Measurements from ENCODE around the gene ZCCHC13.
"Not testable (repeated sequence)": the region's sequence is repeated elsewhere in the genome, so short reads cannot be mapped to it uniquely, and the experiment has no call there.

ZCCHC13 gene

DNA sequence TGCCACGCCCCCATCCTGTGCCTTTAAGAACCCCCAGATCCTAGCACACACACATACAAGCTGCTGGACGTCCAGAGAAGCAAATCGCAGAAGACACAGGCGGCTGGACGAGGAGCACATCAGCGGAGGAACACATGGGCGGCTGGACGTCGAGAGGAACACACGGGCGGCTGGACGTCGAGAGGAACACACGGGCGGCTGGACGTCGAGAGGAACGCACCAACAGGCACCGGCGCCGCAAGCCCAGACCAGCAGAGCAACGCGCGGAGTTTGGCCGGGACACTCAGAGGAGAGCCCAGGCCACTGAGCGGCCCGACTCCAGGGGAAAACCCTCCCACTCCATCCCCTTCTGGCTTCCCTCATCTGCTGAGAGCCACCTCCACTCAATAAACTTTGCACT lies 17.2 kb downstream of the ZCCHC13 start:
- no peak for DNase-seq (ENCODE audit: low read depth)

DNA sequence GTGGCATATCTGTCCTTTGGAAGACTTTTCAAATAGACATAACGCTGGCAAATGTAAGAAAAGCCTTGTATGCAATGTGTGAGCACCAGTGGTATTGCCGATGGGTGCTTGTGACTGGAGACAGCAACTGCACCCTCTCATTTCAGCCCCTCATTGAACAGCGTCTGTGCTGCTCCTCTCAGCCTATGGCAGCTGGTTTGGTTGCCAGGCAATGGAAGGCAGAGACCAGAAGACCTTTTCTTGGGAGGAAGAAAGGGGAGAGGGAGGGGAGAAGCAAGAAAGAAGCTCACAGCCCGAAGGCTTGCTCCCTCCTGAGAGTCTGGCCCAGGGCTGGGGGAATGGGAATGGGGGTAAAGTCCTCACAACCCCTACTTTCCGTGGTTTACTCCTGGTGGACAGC lies 20.2 kb downstream of the ZCCHC13 start:
- no peak for DNase-seq (ENCODE audit: low read depth)

DNA sequence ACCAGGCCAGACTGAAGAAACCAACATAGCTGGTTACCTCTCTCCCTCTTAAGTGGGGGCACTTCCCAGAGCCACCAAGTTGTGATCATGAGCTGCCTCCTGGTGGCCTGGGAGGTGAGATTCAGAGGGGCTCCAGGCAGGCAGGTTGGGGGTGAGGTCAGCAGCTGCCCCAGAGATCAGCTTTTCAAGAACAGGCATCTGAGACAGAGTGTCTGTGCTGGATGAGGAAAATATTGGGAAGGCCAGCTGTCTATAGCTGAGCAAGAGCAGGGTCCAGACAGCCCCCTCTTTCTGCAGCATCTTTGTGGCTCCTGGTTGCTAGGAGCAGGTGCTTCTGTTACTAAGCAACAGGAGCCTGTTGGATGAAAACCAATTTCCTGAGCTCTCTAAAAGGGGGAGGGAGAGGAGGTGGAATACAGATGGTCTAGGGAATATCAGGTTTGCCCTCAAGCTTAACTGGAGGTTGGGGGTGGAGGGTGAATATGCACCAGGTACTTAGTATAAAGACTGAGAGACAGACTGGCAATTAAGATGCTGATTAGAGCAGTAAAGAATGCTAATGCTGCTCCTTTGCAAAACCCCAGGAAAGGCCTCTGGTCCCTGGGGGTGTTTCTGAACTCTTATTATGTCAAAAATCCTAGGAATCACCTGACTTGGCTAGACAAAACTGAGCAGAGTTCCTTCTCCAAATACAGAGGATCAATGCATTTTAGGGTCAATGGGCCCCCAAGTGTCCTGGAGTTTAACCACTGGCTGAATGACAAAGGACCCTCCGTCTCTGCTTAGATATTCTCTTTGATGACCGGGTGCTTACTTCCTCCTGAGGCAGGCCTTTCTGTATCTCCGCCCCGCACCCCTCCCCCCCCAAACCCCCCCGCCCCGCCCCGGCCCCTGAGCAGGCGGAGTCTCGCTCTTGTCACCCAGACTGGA lies 21.4 kb downstream of the ZCCHC13 start:
- DNase-seq (ENCODE audit: low read depth), result no peak

DNA sequence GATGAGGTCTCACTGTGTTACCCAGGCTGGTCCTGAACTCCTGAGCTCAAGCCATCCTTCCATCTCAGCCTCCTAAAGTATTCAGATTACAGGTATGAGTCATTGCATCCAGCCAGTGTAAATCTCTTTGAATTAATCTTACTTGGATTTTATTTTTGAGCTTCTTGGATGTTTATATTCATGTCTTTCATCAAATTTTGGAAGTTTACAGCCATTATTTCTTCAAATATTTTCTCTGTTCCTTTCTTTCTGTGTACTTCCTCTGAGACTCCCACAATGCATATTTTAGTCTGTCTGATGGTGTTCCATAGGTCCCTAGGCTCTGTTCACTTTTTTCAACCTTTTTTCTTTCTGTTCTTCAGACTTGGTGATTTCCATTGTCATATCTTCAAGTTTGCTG lies 34.9 kb downstream of the ZCCHC13 start:
- no peak for DNase-seq (ENCODE audit: low read depth)

DNA sequence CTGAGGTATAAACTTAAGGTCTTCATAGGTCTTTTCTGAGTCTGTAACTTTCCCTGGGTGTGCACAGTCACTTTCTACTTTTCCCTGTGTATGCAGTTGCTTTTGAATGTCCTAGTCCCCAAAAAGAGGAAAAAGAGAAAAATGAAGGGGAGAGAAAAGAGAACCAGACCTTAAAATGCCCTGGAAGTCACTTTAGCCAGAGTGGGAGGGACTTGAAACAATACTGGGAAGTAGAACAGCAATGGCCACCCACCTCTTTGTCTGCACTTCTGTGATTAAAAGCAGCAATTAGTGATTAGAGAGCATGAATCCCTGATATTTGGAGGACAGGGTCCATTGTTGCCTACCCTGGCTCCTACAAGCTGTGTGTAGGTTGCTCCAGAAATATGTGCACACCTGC lies 36.1 kb downstream of the ZCCHC13 start:
- DNase-seq (ENCODE audit: low read depth), result no peak

DNA sequence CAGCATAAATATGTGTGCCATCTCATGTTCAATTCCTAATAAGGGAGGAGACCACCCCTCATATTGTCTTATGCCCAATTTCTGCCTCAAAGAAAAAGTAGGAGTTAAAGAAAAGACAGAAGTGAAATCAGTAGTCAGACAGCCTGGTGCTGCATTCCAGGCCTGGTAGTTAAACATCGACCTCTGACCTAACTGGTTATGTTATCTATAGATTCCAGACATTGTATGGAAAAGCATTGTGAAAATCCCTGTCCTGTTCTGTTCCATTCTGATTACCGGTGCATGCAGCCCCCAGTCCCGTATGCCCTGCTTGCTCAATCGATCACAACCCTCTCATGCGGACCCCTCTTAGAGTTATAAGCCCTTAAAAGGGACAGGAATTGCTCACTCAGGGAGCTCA lies 38.2 kb downstream of the ZCCHC13 start:
- DNase-seq (ENCODE audit: low read depth), result not testable (repeated sequence)

DNA sequence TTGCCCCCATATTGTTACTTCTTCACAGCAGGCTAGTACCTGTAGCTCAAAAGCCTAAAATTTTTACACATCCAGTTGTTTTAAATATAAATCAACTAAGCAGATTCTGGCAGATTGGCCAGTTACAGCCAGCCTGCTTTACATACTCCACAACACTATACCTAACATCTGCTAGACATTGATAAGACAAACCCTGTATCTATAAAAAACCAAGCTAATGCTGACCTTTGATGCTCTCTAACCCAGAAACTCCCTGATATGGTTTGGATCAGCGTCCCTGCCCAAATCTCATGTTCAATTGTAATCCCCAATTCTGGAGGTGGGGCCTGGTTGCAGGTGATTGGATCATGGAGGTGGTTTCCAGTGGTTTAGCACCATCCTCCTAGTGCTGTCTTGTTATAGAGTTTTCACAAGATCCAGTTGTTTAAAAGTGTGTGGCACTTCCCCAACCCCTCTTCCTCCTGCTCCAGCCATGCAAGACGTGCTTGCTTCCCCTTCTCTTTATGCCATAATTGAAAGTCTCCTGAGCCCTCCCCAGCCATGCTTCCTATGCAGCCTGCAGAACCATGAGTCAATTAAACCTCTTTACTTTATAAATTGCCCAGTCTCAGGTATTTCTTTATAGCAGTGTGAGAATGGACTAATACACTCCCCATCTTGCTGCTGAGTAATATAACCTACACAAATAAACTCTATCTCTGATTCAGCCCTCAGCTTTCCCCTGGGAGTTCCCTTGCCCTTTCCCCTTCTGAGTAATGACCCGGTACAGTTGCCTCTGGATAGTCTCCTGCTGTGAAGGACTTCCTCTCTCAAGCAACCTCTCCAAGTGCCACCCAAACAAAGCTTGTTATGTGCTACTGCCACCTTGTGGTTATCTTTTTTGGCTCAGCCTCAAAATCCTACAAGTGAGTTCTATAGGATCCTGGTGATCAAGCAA lies 39.6 kb downstream of the ZCCHC13 start:
- peak; percentile 95 for DNase-seq (ENCODE audit: low read depth)

DNA sequence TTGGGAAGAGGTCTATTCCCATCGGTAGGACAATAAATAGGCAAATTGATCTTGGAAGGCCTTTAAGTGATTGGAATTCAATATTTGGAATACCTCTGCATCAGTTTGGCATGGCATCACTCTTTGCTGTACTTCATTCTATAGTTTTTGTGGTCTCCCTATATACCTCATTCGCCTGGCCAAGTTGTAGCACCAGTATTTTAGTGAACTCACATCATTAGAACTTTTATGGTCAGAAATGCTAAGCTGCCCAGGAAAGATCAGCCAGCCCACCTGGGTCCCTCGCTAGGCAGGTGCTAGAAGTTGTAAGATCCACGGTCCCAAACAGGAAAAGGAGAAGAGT lies 40.3 kb downstream of the ZCCHC13 start:
- DNase-seq (ENCODE audit: low read depth), result no peak

DNA sequence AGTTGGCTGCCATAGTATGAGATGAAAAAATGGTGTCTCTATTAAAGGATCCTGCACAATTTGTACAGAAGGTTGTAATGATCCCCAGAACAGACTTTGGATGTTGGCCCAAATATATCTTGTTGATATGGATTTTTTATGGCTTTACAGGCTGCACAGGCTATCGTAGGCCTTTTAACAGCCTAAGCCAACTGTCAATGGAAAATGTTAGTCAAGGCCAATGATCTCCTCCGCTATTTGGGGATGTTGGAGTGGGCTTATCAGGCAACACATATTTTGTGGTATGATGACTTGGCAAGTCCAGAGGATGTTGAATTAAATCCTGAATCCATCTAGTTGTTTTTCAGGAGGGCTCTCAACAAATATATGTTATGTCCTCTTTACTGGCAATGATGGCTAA lies 42.1 kb downstream of the ZCCHC13 start:
- DNase-seq (ENCODE audit: low read depth), result no peak

DNA sequence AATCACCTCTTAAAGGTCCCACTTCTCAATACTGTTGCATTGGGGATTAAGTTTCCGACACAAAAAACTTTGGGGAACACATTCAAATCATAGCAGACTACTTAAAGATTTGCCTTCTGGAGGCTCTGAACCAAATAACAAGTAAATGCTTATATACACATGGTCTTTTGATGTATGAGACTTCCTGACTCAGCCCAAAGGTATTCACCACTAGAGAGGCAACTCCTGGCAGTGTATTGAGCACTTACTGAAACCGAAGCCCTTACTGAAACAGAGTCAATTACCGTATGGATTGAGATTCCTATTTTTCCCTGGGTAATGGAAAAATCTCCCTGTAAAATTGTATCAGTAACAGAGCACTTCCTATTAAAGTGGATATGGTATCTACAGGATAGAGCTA lies 45.4 kb downstream of the ZCCHC13 start:
- DNase-seq (ENCODE audit: low read depth), result peak; percentile 80

DNA sequence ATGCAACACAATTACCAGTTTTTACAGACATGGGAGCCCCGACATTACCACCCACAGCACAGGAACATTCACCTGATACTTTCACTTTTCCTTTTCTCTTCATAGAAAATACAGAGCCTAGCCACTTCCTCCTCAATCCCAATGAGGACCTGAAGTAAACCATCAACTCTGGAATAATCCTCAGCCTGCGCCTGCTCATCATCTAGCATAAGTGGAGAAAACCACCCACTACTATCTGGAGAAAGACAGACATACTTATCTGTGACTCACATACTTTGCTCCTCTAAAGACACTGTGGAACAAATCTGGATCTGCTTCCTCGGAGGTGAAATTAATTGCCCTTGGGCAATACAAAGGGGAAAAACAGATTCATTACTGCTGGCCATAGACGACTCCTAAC lies 47.8 kb downstream of the ZCCHC13 start:
- peak; percentile 39 for DNase-seq (ENCODE audit: low read depth)

DNA sequence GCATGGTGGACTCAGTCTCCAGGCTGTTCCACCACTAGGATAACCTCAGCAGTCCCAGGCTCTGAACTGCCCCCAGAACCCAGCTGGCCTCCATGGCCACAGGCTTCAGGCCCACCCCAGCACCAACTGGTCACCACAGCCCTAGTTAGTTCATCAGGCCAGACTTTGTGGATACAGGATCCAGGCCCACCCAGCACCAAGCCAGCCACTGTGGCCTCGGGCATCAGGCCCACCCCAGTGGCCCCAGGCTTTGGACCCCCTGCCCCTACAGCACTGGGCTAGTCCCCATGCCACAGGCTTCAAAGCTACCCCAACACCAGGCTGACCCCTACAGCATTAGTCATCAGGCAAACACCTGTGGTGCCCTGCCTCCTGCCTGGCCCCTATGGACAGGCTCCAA lies 50.0 kb downstream of the ZCCHC13 start:
- no peak for DNase-seq (ENCODE audit: low read depth)
